Colonic mucosa (tissue), 4 donors: ENCODE data around the gene ZNF891. TPM values are rescaled to one million over a fixed set of nuclear protein-coding genes. Genes with fewer than 3 reads are reported as not detected.

Experiments used
- DNase-seq: peaks from one replicate; pipeline ENCODE4 v3.0.0-alpha.2; 2020
- H3K27ac ChIP-seq: fragments of 200-600 bp; one replicate; pipeline ENCODE4 v1.8.0; 2021
- H3K27me3 ChIP-seq: fragments of 200-600 bp; one replicate; pipeline ENCODE4 v1.8.0; 2021
- H3K36me3 ChIP-seq: fragments of 200-600 bp; one replicate; pipeline ENCODE4 v1.8.0; 2021
- H3K4me1 ChIP-seq: fragments of 200-600 bp; one replicate; pipeline ENCODE4 v1.8.0; 2021; ENCODE audit warnings: mild to moderate bottlenecking
- H3K4me3 ChIP-seq: fragments of 200-600 bp; one replicate; pipeline ENCODE4 v1.8.0; 2021
- H3K9ac ChIP-seq, 2 donors: one replicate each; pipeline ENCODE4 v1.7.0; 2013; ENCODE audit warnings: control low read depth in 2 of 2, low read depth in 2 of 2, low read length in 2 of 2
- H3K9me3 ChIP-seq: fragments of 200-600 bp; one replicate; pipeline ENCODE4 v1.8.0; 2021
- CTCF ChIP-seq: fragments of 200-600 bp; IDR thresholded peaks from one replicate; pipeline ENCODE4 v1.8.0; 2022; ENCODE audit warnings: antibody characterized with exemption, mild to moderate bottlenecking
- intact Hi-C: fragments of 100-400 bp; cut with DNase I; formaldehyde crosslinking; loops from one replicate; pipeline ENCODE4 v1.14.1; 2022
- total RNA-seq, 2 donors: library from RNA; stranded (reverse); fragmentation: NEBNext Ultra II Directional in 1 of 2; extraction: Animal tissue kit (Norgen Biotek cat#: 25700) in 1 of 2; gene quantifications; one replicate each; pipeline ENCODE4 v1.2.1, GENCODE V29; 2021
- donor health status: healthy.
- donor health status: DM: no; HTN: no; CAD: no.
- donor health status: DM: no; HTN: no; CAD: no.

ZNF891 gene
- total RNA-seq, 2 donors from 2014 or later: 1.0 to 1.3 TPM

- H3K4me3 ChIP-seq: no peak overlapping the region
- H3K27me3 ChIP-seq: no peaks in the 10 kb centered on the region
- H3K9me3 ChIP-seq: peaks cover 20% of the 10 kb centered on the region
- no peak overlapping the region for H3K9ac ChIP-seq
- H3K27ac ChIP-seq: no peak overlapping the region
- H3K4me1 ChIP-seq: no peaks in the 10 kb centered on the region
- no peak for DNase-seq
- no peak for TF ChIP-seq CTCF
- no peaks in the 10 kb centered on the region for H3K36me3 ChIP-seq
- intact Hi-C loops: no loop called here
Measured at GRCh38 chr12:133063556-133063955, 66.5 kb downstream of the ZNF891 start.

GRCh38 chr12:133061954-133062353 lies 68.1 kb downstream of the ZNF891 start:
- intact Hi-C loops: no loop called here
- DNase-seq: no peak
- Histone ChIP-seq H3K4me3 (no peak overlapping the region), H3K27ac (no peak overlapping the region), H3K4me1 (no peaks in the 10 kb centered on the region), H3K27me3 (no peaks in the 10 kb centered on the region), H3K9ac (no peak overlapping the region), H3K36me3 (peaks cover 7% of the 10 kb centered on the region), H3K9me3 (peaks cover 32% of the 10 kb centered on the region)
- TF ChIP-seq CTCF: no peak

GRCh38 chr12:133058203-133059113 lies 71.6 kb downstream of the ZNF891 start:
- no peak overlapping the region for H3K9ac ChIP-seq
- H3K4me1 ChIP-seq: no peaks in the 10 kb centered on the region
- no peak for TF ChIP-seq CTCF
- intact Hi-C loops: no loop called here
- peaks cover 32% of the 10 kb centered on the region for H3K9me3 ChIP-seq
- no peak for DNase-seq
- H3K4me3 ChIP-seq: no peak overlapping the region
- no peaks in the 10 kb centered on the region for H3K27me3 ChIP-seq
- H3K27ac ChIP-seq: no peak overlapping the region
- H3K36me3 ChIP-seq: peaks cover 16% of the 10 kb centered on the region

GRCh38 chr12:133057446-133057845 lies 72.6 kb downstream of the ZNF891 start:
- H3K27ac ChIP-seq: no peak overlapping the region
- H3K4me3 ChIP-seq: no peak overlapping the region
- no peak for TF ChIP-seq CTCF
- no peaks in the 10 kb centered on the region for H3K27me3 ChIP-seq
- peaks cover 24% of the 10 kb centered on the region for H3K36me3 ChIP-seq
- intact Hi-C loops: no loop called here
- H3K9me3 ChIP-seq: peaks cover 42% of the 10 kb centered on the region
- H3K4me1 ChIP-seq: no peaks in the 10 kb centered on the region
- DNase-seq: no peak
- no peak overlapping the region for H3K9ac ChIP-seq

Other genes starting within 250 kb of the ZNF891 start
- gene CHFR, start 242.7 kb downstream of the ZNF891 start, total RNA-seq: 10 to 100 TPM; 37.8 to 41.4 TPM
- 1 to 10 TPM; 7.5 to 8.3 TPM for gene ZNF605, start 174.0 kb downstream of the ZNF891 start, total RNA-seq
- gene ZNF26, start 143.9 kb downstream of the ZNF891 start, total RNA-seq: 1 to 10 TPM; 6.7 to 7.2 TPM
- 10 to 100 TPM in 1 of 2 donors, 1 to 10 TPM in 1; 8.7 to 15.7 TPM for gene ZNF84, start 92.8 kb downstream of the ZNF891 start, total RNA-seq
- 10 to 100 TPM in 1 of 2 donors, 1 to 10 TPM in 1; 9.4 to 15.6 TPM for gene ZNF140, start 49.4 kb downstream of the ZNF891 start, total RNA-seq
- 1 to 10 TPM; 2.7 to 4.1 TPM for gene ZNF10, start 353 bp upstream of the ZNF891 start, total RNA-seq
- gene ZNF268, start 51.2 kb upstream of the ZNF891 start, total RNA-seq: 10 to 100 TPM; 13.3 to 15.5 TPM
- gene ANHX, start 105.6 kb upstream of the ZNF891 start, total RNA-seq: not detected